GM18909 (cell line): Measurements from ENCODE around the gene DGCR2.
A peak's percentile ranks its signal among the peaks of the same experiment; 100 is the strongest.

Experiments used
- ATAC-seq: cut with Tn5 transposase; IDR thresholded peaks from one replicate; pipeline ENCODE4 v1.9.1; 2021; ENCODE audit warnings: mild to moderate bottlenecking; ENCODE audit not compliant: unreplicated experiment, poor library complexity

Gene DGCR2

DNA sequence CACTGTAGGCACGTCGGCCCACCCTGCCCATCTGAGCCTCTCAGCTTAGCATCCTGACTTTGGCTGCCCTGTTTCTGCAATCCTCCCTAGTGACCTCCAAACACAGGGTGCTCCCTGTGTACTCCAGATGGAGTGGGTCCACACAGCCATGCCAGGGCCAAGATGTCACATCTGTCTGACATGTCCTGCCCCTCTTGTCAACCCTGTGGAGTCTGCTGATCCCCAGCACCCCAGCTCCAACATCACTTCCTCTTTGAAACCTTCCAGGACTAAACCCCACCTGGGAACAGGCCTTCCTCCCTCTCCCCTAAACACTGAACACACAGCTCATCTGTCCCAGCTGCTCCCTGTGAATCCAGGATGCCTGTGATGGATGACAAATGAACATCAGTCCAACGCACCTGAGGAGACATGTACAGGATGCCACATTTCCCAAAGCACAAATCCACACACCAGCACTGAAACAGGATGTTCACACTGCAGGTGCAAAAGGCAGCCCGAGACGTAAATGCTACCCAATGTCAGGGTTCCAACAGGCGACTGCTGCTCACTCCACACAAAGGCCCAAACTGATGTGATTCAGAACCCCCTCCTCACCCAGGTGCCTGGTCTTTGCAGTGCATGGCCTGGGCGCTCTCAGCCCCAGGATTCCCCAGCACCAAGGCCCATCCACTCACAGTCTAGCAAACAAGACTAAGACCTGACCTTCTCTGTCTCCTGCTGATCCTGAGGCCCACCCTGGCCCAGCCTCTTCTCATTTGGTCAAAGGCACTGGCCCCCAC, 6.9 kb upstream of the DGCR2 start:
- no peak for ATAC-seq

- ATAC-seq: no peak
Observed at GRCh38 chr22:19128009-19128401, 5.8 kb upstream of the DGCR2 start.

DNA sequence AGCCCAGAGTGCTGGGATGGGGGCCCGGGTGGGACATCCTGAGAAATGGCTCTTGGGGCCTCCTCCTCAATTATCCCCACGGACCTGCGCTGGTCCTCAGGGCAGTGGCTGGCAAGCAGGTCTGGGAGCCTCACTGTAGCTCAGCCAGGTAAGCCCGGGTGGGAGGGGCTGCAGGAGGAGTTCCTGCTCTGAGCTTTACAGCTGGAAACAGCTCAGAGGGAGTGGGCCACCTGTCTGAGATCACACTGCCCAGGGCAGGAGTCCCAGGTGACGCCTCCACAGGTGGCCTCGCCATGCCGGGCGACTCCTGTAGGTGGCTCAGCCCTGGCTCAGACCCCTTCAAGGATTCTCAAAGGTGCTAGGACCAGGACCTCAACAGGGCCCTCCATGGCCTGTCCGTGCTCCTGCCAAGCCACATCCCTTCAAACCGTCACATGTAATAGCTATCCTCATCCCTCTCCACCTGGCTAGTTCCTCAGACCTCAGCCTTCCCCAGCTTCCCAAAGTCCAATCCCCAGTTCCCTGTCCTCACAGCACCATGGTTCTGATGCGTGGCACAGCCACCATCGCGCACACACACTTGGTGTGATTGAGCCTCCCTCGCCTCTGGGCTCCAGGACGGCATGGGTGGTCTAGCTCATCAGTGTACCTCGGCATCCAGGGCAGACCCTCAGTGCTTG, 5.3 kb upstream of the DGCR2 start:
- ATAC-seq: no peak

- ATAC-seq: no peak
Observed at GRCh38 chr22:19126309-19127273, 4.4 kb upstream of the DGCR2 start.

DNA sequence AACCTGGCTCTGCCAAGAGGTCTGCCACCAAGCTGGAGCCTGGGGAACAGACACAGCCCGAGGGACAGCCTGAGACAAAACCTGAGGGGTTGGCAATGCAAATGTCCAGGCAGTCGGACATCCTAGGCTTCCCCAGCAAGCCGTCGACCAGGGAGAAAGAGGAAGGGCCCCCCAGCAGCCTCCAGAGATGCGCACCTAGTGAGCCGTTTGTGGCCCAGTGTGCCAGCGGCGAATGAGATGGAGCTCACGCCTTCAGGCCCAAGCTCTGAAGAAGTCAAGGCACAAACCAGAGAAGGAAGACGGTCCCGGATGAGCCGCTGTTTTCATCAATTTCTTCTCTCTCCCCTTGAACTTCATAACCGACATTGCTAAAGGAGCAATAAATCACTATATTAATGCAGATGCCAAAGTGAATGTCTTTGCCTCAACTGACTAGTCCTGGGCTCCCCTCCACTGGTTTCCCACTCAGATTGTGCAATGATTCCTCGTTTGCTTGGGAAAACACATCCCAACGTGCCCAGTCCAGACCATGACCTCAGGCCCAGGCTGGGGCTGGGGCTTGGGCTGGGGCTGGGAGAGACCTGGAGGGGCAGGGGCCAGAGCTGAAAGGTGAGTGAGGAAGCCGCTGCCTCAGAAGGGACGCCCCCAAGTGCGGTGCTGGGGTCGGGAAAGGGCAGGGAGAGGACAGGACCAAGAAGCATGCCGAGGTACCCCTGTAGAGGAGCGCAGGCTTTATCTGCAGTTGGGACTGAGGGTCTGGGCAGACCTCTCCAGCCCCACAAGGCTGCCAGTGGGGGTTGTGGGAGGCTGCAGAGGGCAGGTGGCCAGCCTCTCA, 3.5 kb upstream of the DGCR2 start:
- no peak for ATAC-seq

GRCh38 chr22:19125011-19125410, 2.8 kb upstream of the DGCR2 start:
- no peak for ATAC-seq

- no peak for ATAC-seq
Observed at GRCh38 chr22:19124377-19124776, 2.2 kb upstream of the DGCR2 start.

DNA sequence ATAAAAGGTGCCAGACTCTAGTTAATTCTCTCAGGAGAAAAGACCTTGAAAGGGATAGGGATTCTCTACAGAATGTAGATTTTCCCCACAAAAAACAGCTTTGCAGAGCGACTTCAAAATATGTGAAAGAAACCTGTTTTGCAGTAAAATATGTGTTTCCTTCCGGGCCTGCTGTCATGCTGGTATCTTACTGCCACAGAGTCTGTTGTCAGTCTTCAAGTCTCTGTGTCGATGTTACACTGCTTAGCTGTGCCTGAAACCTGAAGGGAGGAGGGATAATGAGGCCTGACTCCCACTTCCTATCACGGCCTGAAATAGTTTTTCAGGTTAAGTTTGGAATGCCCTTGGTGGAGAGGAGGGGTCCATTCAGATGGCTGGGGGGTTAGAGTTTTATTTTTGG, 1.7 kb upstream of the DGCR2 start:
- no peak for ATAC-seq

GRCh38 chr22:19122752-19123492, 710 bp upstream of the DGCR2 start:
- no peak for ATAC-seq

DNA sequence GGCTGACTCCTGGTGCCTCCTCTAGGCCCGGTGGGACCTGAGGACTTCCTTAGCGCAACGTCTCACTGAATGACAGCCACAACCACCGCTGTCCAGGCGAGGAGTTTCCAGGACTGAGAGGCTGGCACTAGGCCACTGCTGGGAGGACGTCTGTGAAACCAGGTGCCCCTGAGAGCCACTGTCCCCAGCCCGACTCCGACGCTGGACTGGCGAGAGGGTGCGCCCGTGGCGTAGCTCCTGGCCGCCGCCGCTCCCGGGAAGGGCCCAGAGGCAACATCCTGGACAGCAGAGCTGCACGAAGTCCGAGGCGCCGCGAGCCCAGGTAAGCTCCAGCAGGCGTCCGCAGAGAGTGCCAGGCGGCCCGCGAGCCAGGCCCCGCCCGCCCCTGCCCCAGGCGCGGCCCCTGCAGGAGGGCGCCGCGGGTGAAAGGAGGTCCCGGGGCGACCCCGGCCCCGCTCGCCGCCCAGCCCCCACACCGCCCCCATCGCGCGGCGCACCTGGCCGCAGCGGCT, 525 bp downstream of the DGCR2 start:
- peak; percentile 23 for ATAC-seq

- ATAC-seq: no peak
Observed at GRCh38 chr22:19120829-19121630, 1.2 kb downstream of the DGCR2 start.

DNA sequence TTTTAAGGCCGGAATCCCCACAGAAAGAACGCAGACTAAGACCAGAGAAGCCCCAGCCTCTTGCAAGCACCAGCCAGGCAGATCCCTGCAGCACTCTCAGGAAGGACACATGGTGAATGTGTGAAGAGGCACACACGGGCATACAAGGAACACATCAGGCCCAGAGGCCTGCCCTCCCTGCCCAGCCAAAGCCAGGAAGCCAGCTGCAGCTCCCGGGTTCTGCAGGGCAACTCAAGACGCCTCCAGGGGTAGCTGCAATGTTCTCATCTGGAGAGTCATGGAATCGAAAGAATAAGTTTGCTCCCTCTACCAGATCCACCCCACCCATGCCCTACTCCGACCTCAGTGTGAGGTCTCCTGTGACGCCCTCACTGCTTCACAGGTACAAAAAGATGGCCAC, 2.3 kb downstream of the DGCR2 start:
- no peak for ATAC-seq

DNA sequence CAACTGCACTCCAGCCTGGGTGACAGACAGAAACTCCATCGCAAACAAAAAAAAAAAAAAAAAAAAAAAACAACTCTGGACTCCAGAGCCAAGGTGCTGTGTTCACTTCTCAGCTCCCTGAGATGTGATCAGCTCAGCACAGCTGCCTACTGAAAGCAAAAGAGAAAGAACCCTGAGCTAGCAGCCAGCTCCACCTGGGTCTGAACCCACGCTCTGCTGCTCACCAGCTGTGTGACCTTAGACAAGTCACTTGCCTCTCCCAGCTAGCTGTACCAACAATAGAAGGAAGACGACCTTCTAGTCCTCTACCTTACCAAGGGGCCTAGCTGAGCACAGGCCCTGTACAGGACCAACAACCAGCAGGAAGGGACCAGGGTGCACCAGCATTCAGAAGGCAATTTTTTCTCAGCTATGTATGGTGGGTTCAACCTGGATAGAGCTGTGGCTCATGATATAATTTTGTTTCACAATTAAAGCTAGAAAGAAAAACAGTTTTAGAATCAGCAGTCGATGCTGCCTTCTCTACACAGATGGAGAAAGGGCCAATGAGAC, 3.8 kb downstream of the DGCR2 start:
- no peak for ATAC-seq

- ATAC-seq: no peak
Observed at GRCh38 chr22:19117111-19117512, 5.1 kb downstream of the DGCR2 start.

- no peak for ATAC-seq
Observed at GRCh38 chr22:19115628-19116027, 6.6 kb downstream of the DGCR2 start.

GRCh38 chr22:19114984-19115552, 7.1 kb downstream of the DGCR2 start:
- ATAC-seq: no peak

DNA sequence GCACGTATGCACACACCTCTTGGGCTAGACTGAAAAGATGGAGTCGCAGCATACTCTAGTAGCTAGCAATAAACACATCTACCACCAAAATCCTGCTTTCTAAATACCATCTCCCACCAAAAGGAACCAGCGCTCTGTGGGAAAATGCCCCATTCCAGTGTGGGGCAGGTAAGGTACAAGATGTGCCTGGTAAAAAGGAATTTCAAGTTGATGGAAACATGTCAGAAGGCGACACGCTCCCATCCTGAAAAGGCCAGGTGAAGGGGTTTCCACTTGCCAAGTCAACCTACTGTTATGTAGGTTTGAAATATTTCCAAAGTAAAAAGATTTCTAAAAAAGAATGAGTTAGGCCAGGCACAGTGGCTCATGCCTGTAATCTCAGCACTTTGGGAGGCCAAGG, 8.8 kb downstream of the DGCR2 start:
- ATAC-seq: no peak

DNA sequence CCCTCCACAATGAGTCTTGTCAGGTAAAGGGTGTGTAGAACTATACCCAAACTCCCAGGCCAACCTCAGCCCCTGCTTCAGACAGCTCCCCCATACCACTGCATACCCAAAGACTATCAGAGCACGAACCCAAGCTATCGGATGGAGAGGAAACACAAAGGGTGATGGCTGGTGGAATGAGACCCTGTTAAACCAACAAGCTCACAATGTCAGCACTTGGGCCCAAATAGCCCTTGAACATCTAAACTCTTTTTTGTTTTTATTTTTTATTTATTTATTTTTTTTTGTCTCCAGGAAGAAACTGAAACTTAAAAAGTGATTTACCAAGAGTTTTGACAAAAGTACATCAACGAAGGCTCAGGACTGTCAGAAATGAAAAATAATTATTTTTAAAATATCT, 10.6 kb downstream of the DGCR2 start:
- ATAC-seq: no peak
